Colonic mucosa (tissue), 4 donors: Measurements from ENCODE around the gene SLCO3A1. TPM values are rescaled to one million over a fixed set of nuclear protein-coding genes. Genes with fewer than 3 reads are reported as not detected.

Experiments used
- DNase-seq: peaks from one replicate; pipeline ENCODE4 v3.0.0-alpha.2; 2020
- H3K27ac ChIP-seq: fragments of 200-600 bp; one replicate; pipeline ENCODE4 v1.8.0; 2021
- H3K27me3 ChIP-seq: fragments of 200-600 bp; one replicate; pipeline ENCODE4 v1.8.0; 2021
- H3K36me3 ChIP-seq: fragments of 200-600 bp; one replicate; pipeline ENCODE4 v1.8.0; 2021
- H3K4me1 ChIP-seq: fragments of 200-600 bp; one replicate; pipeline ENCODE4 v1.8.0; 2021; ENCODE audit warnings: mild to moderate bottlenecking
- H3K4me3 ChIP-seq: fragments of 200-600 bp; one replicate; pipeline ENCODE4 v1.8.0; 2021
- H3K9ac ChIP-seq, 2 donors: one replicate each; pipeline ENCODE4 v1.7.0; 2013; ENCODE audit warnings: control low read depth in 2 of 2, low read depth in 2 of 2, low read length in 2 of 2
- H3K9me3 ChIP-seq: fragments of 200-600 bp; one replicate; pipeline ENCODE4 v1.8.0; 2021
- intact Hi-C: fragments of 100-400 bp; cut with DNase I; formaldehyde crosslinking; loops from one replicate; pipeline ENCODE4 v1.14.1; 2022
- total RNA-seq, 2 donors: library from RNA; stranded (reverse); fragmentation: NEBNext Ultra II Directional in 1 of 2; extraction: Animal tissue kit (Norgen Biotek cat#: 25700) in 1 of 2; gene quantifications; one replicate each; pipeline ENCODE4 v1.2.1, GENCODE V29; 2021
- TF ChIP-seq, protein P1 (sequence below): fragments of 200-600 bp; IDR thresholded peaks from one replicate; pipeline ENCODE4 v1.8.0; 2022; ENCODE audit warnings: antibody characterized with exemption, mild to moderate bottlenecking
- donor health status: healthy.
- donor health status: DM: no; HTN: no; CAD: no.
- donor health status: DM: no; HTN: no; CAD: no.

SLCO3A1 gene
- total RNA-seq, 2 donors from 2014 or later, result 11.4 to 24.6 TPM

DNA sequence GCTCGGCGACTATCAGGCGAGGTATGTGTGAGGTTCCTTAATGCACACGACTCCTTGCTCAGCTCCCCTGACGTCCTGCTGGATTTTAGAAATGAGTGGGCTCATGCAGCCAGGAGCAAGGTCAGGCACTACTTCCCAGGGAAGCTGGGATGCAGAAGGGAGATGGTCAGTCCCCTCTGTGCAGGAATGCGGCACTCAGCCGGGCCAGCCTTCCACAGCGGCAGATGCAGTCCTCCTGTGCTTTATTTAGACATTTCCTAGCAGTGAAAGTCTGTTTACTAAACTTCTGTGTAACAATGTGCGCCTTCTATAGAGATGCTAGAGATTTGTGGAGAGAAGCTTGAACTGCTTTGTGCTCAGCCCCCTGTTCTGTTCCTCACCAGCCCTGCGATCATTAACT lies 252.1 kb downstream of the SLCO3A1 start:
- intact Hi-C loops, result no loop called here
- no peaks in the 10 kb centered on the region for H3K4me1 ChIP-seq
- H3K27me3 ChIP-seq, result no peaks in the 10 kb centered on the region
- no peak overlapping the region for H3K4me3 ChIP-seq
- no peaks in the 10 kb centered on the region for H3K9me3 ChIP-seq
- H3K36me3 ChIP-seq, result no peaks in the 10 kb centered on the region
- TF ChIP-seq, protein P1, sequence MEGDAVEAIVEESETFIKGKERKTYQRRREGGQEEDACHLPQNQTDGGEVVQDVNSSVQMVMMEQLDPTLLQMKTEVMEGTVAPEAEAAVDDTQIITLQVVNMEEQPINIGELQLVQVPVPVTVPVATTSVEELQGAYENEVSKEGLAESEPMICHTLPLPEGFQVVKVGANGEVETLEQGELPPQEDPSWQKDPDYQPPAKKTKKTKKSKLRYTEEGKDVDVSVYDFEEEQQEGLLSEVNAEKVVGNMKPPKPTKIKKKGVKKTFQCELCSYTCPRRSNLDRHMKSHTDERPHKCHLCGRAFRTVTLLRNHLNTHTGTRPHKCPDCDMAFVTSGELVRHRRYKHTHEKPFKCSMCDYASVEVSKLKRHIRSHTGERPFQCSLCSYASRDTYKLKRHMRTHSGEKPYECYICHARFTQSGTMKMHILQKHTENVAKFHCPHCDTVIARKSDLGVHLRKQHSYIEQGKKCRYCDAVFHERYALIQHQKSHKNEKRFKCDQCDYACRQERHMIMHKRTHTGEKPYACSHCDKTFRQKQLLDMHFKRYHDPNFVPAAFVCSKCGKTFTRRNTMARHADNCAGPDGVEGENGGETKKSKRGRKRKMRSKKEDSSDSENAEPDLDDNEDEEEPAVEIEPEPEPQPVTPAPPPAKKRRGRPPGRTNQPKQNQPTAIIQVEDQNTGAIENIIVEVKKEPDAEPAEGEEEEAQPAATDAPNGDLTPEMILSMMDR, result no peak
- DNase-seq, result no peak
- no peak overlapping the region for H3K9ac ChIP-seq
- H3K27ac ChIP-seq, result no peak overlapping the region

DNA sequence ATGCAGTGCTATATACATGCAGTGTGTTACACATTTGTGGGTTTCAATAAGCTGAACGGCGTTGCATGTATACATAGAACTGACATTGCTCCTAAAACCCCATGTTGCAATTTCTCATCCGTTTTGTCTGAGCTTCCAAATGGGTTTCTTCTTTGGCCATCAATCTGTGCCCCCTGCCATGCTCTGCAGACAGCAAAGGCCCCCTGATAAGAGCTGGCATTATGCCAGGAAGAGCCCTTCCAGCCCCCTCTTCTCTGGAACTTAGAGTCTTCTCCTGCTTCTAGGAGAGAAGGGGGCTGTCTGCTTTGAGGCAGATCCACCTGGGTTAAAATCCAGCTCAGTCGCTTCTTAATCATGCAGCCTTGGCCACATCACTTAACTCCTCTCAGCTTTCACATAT lies 254.0 kb downstream of the SLCO3A1 start:
- no peak for DNase-seq
- no peaks in the 10 kb centered on the region for H3K27me3 ChIP-seq
- H3K36me3 ChIP-seq, result no peaks in the 10 kb centered on the region

DNA sequence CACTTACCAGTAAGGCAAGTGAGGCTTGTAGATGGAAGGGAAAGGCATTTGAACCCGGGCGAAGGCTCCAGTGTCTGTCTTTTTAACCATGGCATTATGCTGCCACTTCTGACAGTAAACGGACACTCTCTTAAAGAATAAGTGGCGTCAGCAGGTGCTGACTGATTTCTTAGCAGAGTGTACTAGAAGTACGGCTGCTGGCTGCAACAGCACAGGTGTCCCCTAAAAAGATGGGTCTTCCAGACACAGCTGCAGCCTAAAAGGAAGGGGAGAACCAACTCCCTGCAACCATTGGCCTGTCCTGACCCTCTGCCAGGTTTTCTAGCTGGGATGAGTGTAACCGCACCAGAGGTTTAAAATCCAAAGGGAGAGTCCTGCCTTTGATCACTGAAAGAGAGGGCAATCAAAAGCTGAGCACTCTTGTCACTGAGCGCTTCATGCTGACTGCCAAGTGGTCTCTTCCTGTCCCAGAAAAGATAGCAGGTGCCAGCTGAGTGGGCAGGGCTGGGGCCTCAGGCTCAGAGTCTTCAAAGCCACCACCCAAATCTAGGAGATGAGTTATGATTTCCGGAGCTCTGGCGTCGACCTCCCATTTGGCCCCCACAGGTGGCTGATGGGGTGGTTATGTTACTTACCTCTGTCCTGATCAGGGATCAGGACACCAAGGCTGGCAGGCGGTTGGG lies 255.8 kb downstream of the SLCO3A1 start:
- H3K27me3 ChIP-seq, result no peaks in the 10 kb centered on the region
- TF ChIP-seq, protein P1, result no peak
- DNase-seq, result no peak
- H3K36me3 ChIP-seq, result no peaks in the 10 kb centered on the region
- no peak overlapping the region for H3K27ac ChIP-seq
- H3K9me3 ChIP-seq, result no peaks in the 10 kb centered on the region
- no peak overlapping the region for H3K4me3 ChIP-seq
- intact Hi-C loops, result no loop called here
- no peak overlapping the region for H3K9ac ChIP-seq
- H3K4me1 ChIP-seq, result no peaks in the 10 kb centered on the region

More for the DNA sequence above, 254.0 kb downstream of the SLCO3A1 start:
- Histone ChIP-seq H3K4me3 (no peak overlapping the region), H3K4me1 (no peaks in the 10 kb centered on the region), H3K9ac (no peak overlapping the region), H3K27ac (no peak overlapping the region), H3K9me3 (no peaks in the 10 kb centered on the region)
- intact Hi-C loops, result no loop called here
- TF ChIP-seq, protein P1, result no peak

DNA sequence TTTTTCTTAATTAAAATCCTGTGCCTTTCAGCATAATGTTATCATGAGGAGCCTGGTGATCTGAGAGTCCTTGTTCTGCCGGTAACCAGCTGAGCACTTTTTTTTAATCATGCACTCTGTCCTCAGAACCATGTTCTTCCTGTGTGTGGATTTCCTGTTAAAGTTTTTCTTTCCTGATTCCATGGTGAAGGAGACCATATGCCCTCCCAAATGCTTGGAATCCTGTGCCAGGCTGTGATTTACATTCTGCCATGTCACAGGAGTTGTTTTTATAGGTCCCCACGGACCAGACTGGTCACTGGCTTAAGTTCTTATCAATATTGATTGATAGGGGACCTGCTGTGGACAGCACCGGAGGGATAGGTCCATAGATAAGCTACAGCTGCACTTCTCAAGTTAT lies 257.8 kb downstream of the SLCO3A1 start:
- no peak overlapping the region for H3K4me3 ChIP-seq
- H3K9me3 ChIP-seq, result no peaks in the 10 kb centered on the region
- H3K9ac ChIP-seq, result no peak overlapping the region
- H3K27ac ChIP-seq, result no peak overlapping the region
- H3K36me3 ChIP-seq, result no peaks in the 10 kb centered on the region
- no peak for DNase-seq
- TF ChIP-seq, protein P1, result no peak
- intact Hi-C loops, result no loop called here
- H3K27me3 ChIP-seq, result no peaks in the 10 kb centered on the region
- no peaks in the 10 kb centered on the region for H3K4me1 ChIP-seq

DNA sequence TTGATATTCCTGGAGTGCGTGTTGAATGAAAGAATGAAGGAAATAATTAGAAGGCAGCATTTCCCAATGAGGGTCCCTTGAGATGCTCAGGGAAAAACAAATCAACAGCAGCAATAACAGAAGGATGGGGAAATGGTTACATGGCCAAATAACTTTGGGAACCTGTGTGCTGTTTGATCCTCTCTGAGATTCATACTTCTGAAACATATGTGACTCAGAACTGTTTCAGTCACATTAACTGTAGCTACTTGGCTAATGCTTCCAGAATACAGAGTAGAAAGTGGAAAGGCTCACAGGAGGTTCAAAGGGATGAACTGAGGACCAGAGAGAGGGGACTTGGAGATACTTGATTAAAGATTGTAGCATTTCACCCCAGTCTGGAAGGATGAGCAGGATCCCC lies 258.2 kb downstream of the SLCO3A1 start:
- intact Hi-C loops, result no loop called here

More for the DNA sequence above, 258.2 kb downstream of the SLCO3A1 start:
- Histone ChIP-seq H3K9ac (no peak overlapping the region), H3K27ac (no peak overlapping the region), H3K4me3 (no peak overlapping the region), H3K36me3 (no peaks in the 10 kb centered on the region), H3K9me3 (no peaks in the 10 kb centered on the region), H3K27me3 (no peaks in the 10 kb centered on the region), H3K4me1 (no peaks in the 10 kb centered on the region)
- TF ChIP-seq, protein P1, result no peak
- no peak for DNase-seq
